ENCODE data around the gene MYOM1. TPM values are rescaled to one million over a fixed set of nuclear protein-coding genes. Genes with fewer than 3 reads are reported as not detected.

Gene MYOM1
- total RNA-seq, 2 donors from 2014 or later, result 6.1 to 6.5 TPM

- no peaks in the 10 kb centered on the region for H3K4me1 ChIP-seq (replicated peaks)
- H3K27ac ChIP-seq, result no peak overlapping the region
- intact Hi-C loops (cut with DNase I), result no loop called here
- H3K36me3 ChIP-seq, result no peaks in the 10 kb centered on the region
- no peaks in the 10 kb centered on the region for H3K9me3 ChIP-seq
- TF ChIP-seq CTCF (IDR thresholded peaks at IDR 0.05), result no peak
- no peak for TF ChIP-seq POLR2AphosphoS5 (IDR thresholded peaks at IDR 0.05)
- no peak for TF ChIP-seq POLR2A (IDR thresholded peaks at IDR 0.05)
- H3K27me3 ChIP-seq (replicated peaks; ENCODE audit: insufficient read depth), result no peaks in the 10 kb centered on the region
- 12% methylated on average over 2 of the region's 2 CpGs for WGBS
- no peak overlapping the region for H3K4me3 ChIP-seq
- no peak for DNase-seq (ENCODE audit: low spot score)
Measured at GRCh38 chr18:3103576-3103975, 116.2 kb downstream of the MYOM1 start.

GRCh38 chr18:3102983-3103382, 116.8 kb downstream of the MYOM1 start:
- intact Hi-C loops (cut with DNase I), result no loop called here
- 100% methylated on average over 1 of the region's 1 CpG for WGBS
- Histone ChIP-seq H3K36me3 (no peaks in the 10 kb centered on the region), H3K4me1 (replicated peaks) (no peaks in the 10 kb centered on the region), H3K27ac (no peak overlapping the region), H3K27me3 (replicated peaks; ENCODE audit: insufficient read depth) (no peaks in the 10 kb centered on the region), H3K4me3 (no peak overlapping the region), H3K9me3 (no peaks in the 10 kb centered on the region)
- no peak for TF ChIP-seq POLR2AphosphoS5 (IDR thresholded peaks at IDR 0.05)
- no peak for TF ChIP-seq POLR2A (IDR thresholded peaks at IDR 0.05)
- no peak for TF ChIP-seq CTCF (IDR thresholded peaks at IDR 0.05)
- no peak for DNase-seq (ENCODE audit: low spot score)

GRCh38 chr18:3100498-3101132, 119.2 kb downstream of the MYOM1 start:
- 70% methylated on average over 3 of the region's 3 CpGs for WGBS
- no peaks in the 10 kb centered on the region for H3K4me1 ChIP-seq (replicated peaks)

GRCh38 chr18:3099327-3099726, 120.4 kb downstream of the MYOM1 start:
- Histone ChIP-seq H3K9me3 (no peaks in the 10 kb centered on the region), H3K4me3 (no peak overlapping the region), H3K27ac (no peak overlapping the region), H3K36me3 (no peaks in the 10 kb centered on the region), H3K4me1 (replicated peaks) (no peaks in the 10 kb centered on the region), H3K27me3 (replicated peaks; ENCODE audit: insufficient read depth) (no peaks in the 10 kb centered on the region)
- TF ChIP-seq POLR2AphosphoS5 (IDR thresholded peaks at IDR 0.05), result no peak
- no peak for DNase-seq (ENCODE audit: low spot score)
- intact Hi-C loops (cut with DNase I), result no loop called here
- WGBS, result 58% methylated on average over 1 of the region's 1 CpG

More at GRCh38 chr18:3100498-3101132, 119.2 kb downstream of the MYOM1 start:
- H3K27ac ChIP-seq, result no peak overlapping the region
- TF ChIP-seq POLR2A (IDR thresholded peaks at IDR 0.05) (no peak), CTCF (IDR thresholded peaks at IDR 0.05) (no peak), POLR2AphosphoS5 (IDR thresholded peaks at IDR 0.05) (no peak)
- no peaks in the 10 kb centered on the region for H3K9me3 ChIP-seq
- no peaks in the 10 kb centered on the region for H3K27me3 ChIP-seq (replicated peaks; ENCODE audit: insufficient read depth)
- H3K4me3 ChIP-seq, result no peak overlapping the region
- H3K36me3 ChIP-seq, result no peaks in the 10 kb centered on the region
- DNase-seq (ENCODE audit: low spot score), result no peak
- intact Hi-C loops (cut with DNase I), result no loop called here

GRCh38 chr18:3097082-3097481, 122.7 kb downstream of the MYOM1 start:
- no peak for TF ChIP-seq POLR2A (IDR thresholded peaks at IDR 0.05)
- TF ChIP-seq CTCF (IDR thresholded peaks at IDR 0.05), result no peak
- TF ChIP-seq POLR2AphosphoS5 (IDR thresholded peaks at IDR 0.05), result no peak
- Histone ChIP-seq H3K4me1 (replicated peaks) (no peaks in the 10 kb centered on the region), H3K27ac (no peak overlapping the region), H3K4me3 (no peak overlapping the region), H3K27me3 (replicated peaks; ENCODE audit: insufficient read depth) (no peaks in the 10 kb centered on the region), H3K36me3 (no peaks in the 10 kb centered on the region), H3K9me3 (no peaks in the 10 kb centered on the region)
- intact Hi-C loops (cut with DNase I), result no loop called here
- 81% methylated on average over 1 of the region's 1 CpG for WGBS
- no peak for DNase-seq (ENCODE audit: low spot score)
